Measurements from ENCODE around the gene DOCK10.

DNA sequence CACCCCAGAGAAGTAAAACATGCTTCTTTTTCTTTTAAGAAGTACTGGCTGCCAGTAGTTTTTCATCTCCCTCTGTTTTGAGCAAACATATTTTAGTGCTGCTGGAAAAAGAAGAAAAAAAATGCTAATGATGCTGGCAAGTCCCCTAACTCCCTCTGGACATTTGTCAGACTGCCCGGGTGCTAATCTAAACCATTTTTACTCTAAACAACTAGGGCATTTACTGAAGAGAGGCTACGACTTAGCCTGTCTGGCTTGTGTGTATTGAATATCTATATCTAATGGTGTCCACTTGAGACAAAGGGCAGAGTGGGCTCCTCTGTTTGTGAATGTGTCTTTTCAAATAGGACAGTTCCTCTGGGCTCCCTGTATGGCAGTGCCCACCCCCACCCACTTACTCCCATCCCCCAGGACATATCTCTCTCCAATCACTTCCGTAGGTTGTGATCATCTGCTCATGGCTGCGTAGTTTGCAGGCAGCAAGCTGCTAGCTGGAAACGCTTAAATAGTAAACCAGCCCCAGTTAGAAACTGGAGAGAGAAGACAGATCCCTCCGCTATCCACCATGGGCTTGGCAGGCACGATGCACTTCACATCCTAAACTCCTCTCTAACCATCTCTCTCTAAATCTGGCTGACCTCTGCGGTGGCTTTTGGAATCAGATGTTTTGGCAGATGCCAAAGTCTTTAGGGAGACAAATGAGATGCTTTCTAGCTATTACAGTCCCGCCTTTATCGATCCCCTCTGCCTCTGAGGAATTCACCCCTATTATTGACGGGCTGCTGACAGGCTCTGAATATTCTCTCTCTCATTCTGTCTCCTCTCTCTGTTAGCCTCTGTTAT, 58.3 kb downstream of the DOCK10 start:
- no peak for TF ChIP-seq EZH2phosphoT487 (IDR thresholded peaks at IDR 0.05; ENCODE audit: borderline replicate concordance, low read depth, low read length)
- TF ChIP-seq CTCF (conservative IDR thresholded peaks at IDR 0.05; ENCODE audit: low read length) = no peak
